CD4-positive, alpha-beta T cell treated with Interleukin-15 for 1 hour (primary cell): ENCODE measurements around the gene BMP7.

ENCODE experiments used
- DNase-seq: peaks from one replicate; pipeline ENCODE4 v3.0.0-alpha.2; 2020

BMP7 gene

DNA sequence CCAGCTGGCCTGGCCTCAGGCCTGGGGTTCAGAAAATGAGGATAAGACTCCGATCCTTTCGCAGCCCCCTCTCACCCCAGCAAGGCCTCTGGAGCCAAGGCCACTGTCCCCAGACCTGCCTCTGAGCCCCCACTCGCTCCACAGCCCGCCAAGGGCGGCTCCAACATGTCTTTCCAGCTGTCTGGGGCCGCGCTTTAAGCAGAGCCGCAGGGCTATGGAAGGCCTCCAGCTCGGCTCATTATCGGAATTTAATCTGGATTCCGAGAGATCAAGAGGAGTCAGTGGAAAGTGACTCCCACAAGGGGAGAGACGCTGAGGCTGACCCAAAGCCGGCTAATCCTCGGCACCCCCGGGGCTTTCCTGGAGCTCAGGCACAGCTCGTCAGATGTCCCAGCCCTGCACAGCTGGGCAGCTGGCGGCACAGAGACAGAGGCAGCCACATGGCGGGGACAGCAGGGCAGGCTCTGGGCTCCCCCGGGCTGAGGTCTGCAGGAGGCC, 41.8 kb downstream of the BMP7 start:
- DNase-seq = no peak

DNA sequence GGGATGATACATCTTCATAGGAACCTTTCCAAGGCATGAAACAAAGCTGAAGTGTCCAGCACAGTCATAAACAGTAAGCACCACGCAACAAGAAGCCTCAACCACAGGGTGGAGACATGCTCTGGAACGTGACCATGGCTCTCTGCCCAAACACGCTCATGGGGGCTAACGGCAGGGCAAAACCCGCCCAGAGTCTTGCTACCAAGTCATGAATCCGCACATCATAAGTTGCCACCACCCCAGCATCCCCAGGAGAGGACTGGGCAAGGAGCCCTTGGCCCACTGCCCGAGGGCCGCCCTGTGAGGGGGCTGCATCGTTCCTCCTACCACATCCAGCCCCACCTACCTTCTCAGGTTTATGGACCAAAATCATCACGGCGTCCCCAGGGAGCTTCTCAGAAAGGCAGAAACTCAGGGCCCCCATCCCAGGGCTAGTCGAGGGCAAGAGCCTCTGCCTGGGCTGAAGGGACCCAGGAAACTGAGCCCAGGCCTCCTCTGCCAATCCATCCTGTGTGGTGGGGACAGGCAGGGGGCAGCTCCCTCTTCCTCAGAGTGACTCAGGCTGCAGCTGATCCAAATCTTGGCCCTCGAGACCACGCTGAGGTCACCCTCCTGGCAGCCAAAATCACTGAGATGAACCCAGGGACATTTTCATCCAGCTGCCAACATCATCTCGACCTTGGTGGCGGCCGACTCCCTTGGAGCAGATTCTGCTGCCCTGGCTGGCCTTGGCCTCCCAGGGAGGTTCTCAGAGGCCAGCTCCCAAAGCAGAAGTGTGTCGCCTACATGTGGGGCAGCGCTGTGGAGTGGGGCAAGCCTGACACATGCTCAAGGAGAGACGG, 42.6 kb downstream of the BMP7 start:
- DNase-seq = no peak

DNA sequence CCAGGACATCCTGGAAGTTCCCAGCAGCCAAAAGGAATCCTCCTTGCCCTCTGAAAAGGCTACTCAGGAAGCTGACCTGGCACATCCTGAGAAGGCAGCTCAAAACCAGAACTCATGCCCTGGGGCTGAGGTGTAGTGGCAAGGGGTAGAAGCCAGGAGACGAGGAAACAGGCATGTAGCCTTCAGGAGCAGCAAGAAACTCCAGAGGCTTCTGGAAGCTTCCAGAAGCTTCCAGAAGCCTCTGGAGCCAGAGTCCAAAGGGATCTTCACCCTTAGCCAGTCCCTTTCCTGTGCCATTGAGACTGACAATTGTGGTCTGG, 43.9 kb downstream of the BMP7 start:
- DNase-seq = no peak

DNA sequence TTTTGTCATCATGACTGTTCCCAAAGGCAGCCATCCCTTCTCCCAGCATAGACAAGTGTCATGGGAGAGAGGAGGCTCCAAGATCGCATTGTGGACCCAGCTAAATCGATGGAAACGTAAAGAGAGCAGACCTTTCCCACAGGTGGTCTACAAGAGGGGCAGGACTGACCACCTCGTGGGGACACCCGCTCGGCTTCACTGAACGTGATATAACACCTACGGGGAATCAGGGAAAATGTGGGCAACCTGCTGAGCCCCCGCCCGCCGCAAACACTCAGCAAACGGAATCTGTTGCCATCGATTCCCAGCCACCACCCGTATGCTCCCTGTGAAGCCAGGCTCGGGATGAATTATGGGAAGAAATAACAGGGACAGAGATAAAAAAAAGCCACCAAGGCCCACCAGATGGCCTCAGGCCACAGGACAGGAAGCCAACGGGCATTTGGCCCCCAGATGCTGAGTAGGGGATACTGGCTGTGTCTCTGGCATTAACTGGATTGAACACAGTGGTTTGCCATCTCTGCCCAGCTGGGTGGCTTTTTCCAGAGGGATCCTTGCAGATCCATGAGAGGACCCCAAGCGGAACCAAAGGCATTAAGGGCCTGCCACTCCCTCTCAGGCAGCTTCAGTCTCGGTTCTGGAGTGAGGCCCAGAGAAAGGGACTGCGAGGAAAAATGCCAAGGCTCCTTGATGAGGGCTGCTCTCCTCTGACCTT, 44.4 kb downstream of the BMP7 start:
- DNase-seq = no peak

DNA sequence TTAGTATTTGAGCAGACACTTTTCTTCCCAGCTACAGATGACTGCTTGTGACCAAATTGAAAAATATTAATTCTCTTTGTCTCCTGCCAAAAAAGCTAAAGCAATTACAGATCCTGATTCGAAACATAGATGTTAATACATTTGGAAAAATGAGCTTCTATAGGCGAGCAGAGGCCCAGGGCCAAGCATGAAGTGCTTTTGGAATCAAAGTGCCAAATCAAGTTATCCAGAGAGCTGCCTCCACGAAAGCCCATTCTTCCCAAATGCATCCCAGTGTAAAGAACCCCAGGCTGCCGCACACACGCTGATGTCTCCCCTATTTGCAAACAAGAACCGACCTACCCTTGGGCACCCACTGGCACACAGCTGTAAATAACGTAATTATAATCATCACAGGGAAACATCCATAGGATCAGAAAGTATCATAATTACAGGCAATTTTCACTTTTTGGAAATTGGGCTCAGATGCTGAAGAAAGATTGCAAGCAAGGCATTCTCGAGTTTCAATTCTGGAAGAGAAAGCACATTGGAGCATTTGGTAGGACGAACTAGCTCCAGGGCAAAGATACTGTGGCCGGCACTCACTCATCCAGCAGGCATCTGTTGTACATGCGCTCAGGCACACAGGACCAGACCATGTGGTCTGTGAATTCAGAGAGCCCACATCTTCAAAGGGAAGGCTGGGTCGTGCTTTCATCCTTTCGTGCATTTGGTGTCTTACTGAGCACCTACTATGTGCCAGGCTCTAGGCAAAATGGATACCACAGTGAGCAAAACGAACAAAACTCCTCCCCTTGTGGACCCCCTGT, 45.9 kb downstream of the BMP7 start:
- no peak for DNase-seq

DNA sequence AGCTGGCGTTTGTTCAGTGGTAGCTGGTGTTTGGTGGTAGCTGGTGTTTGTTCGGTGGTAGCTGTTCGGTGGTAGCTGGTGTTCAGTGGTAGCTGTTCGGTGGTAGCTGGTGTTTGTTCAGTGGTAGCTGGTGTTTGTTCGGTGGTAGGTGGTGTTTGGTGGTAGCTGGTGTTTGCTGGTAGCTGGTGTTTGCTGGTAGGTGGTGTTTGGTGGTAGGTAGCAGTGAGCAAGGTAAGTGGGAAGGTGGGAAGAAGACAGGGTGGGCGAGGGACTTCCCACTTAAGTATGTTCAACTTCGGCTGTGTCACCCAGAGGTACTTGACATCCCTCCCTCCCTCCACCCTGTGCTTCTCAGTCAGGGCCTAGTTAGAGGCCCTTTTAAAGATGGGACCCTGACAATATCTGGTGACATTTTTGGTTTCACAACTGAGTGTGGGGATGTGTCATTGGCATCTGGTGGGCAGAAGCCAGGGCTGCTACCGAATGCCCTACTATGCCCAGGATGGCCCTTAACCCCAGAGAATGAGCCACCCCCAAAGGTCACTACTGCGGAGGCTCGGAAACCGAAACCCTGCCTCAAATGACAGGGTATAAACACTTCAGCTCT, 47.3 kb downstream of the BMP7 start:
- no peak for DNase-seq

DNA sequence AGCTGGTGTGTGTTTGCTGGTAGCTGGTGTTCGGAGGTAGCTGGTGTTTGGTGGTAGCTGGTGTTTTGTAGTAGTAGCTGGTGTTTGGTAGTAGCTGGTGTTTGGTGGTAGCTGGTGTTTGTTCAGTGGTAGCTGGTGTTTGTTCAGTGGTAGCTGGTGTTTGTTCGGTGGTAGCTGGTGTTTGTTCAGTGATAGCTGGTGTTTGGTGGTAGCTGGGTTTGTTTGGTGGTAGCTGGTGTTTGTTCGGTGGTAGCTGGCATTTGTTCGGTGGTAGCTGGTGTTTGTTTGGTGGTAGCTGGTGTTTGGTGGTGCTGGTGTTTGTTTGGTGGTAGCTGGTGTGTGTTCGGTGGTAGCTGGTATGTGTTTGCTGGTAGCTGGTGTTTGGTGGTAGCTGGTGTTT, 48.0 kb downstream of the BMP7 start:
- DNase-seq = no peak

DNA sequence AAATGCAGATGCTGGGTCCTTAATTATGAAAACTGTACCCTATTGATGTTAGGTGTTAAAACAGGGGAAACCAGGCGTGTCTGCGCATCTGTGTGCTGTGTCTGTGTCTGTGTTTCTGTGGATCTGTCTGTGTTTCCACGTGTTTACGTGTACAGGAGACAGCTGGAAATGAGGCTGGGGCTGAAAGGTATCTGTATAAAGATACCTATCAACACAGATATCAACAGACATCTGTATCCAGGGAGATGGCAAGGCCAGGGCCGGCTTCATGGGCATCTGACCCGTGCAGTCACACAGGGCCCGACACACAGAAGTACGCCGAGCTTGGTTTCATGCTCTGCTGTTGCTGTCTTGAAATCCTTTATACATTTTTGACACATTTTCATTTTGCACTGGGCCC, 48.6 kb downstream of the BMP7 start:
- DNase-seq = no peak

DNA sequence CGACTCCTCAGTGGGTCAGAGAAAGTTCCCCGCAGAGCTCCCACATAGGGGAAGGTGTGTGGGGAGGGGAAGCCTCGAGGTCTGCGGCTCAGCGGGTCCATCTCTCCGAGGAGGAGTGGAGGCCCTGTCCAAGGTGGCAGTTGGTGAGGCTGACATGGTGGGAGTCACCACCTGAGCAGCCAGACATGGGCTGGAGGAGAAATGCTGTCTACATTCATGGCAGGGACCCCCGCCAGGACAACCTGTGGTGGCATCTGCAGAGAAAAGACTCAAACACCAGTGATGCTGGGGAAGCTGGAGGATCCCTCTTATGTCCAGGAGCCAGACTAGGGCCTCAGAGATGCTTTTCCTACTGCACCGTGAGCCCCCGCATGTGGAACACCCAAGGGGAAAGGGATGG, 49.8 kb downstream of the BMP7 start:
- no peak for DNase-seq

DNA sequence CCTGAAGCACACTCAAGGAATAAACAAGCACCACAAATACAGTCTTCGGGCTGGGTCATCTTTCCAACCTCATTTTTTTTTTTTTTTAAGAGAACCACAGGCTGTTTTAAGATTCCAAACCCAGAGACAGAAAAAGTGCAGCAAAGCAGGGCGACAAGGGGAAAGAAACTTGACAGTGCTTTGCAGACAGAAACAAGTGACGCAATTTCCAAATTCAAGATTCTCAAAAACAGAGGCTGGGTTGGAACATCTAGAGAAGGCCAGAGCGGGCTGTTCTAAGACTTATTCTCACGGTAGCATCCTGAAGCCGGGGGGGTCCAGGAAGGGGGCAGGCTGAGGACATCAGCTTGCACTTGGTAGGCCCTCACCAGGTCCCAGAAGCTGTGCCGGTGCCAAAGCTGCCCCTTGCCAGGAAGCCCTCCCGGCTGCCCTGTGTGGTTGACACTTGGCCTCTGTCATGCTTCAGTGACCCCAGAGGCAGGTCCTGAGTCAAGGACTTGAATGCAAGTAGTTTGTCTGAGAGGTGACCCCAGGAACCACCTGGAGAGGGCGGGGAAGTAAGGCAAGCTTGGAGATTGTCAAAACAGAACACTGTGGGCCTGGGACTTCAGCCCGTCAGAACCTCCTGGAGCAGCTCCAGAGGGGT, 50.5 kb downstream of the BMP7 start:
- no peak for DNase-seq

DNA sequence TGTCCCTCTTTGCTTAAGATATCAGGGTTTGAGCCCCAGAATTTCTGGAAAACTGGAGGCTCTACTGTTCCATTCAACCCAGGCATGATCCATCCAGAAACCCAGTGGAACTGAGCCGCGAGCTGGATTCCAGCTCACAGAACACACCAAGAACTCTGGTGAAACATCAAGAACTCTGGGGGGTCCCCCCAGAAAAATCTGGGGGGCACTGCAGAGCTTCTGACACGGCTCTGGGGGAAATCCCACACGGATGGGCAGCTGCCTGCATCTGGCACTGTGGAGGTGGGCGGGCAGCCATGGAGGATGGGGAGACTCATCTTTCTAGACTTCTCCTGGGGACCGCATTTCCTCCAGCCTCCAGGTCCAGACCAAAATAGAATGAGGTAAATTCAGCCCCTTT, 51.0 kb downstream of the BMP7 start:
- DNase-seq = no peak

DNA sequence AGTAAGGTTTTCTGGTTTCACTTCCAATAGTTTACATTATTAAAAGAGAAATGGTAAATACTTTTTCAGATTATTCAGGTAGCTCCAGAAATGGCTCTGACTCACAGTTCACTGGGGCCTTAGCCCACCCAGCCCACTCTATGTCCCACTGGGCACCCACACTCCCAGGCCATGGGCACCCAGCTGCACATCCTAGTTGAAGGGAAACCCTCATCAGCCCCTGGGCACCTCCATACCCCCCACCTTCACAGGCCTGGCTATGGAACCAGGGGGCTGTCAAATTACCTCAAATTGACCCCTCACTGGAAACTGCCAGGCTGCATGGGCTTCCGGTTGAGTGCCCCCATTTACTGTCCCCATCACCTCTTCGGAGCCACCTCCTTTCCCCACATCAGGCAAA, 51.5 kb downstream of the BMP7 start:
- no peak for DNase-seq

DNA sequence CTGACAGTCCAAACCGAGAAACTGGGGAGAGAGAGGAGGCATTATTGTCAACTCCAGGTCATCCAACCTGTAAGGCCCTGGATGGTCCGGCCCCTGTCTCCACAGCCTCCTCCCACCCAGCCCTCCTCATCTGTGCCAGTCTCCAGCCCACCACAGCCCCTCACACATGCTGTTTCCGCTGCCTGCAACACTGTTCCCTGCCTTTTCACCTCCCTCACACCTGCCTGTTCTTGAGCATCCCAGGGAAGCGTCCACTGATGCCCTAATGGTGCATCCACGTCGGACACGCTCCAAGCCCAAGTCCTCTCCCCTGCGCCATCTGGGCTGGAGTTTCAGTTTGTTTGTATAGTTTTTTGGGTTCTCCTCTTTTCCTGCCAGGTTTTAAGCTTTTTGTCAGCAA, 52.0 kb downstream of the BMP7 start:
- no peak for DNase-seq

DNA sequence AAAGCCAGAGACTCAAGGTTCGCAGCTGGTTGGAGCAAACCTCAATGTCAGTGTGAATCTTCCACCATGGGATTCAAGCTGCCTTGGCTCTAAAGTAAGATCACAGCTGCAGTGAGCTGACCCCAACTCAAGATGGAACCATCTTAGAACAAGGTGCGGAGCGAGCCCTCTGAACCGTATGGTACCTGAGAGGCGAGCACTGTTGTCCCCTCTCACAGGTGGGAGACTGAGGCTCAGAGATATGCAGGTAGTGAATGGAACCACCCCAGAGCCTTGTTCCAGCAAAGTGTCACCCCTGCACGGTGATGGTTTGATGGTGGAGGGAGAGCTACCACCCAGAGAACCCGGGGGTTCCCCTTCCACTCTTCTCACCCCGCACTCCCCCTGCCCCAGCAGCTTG, 52.5 kb downstream of the BMP7 start:
- DNase-seq = no peak

DNA sequence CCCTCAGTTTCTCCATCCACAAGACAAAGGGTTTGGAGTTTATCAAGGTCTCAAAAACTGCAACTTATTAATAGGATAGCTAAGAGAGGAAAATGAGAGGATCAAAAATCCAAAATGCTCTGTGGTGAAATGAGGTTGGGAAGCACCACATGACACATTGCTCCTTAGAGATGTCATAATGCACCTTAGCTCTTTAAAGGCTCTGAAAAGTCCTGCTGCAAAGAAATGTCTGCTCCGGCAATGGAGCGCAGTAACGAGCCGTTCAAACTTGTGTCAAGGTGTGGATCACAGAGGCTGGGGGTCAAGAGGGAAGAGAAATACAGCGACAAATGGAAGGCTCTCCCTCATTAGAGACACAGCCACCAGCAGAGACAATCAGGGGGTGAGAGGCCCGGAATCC, 53.1 kb downstream of the BMP7 start:
- DNase-seq = no peak

DNA sequence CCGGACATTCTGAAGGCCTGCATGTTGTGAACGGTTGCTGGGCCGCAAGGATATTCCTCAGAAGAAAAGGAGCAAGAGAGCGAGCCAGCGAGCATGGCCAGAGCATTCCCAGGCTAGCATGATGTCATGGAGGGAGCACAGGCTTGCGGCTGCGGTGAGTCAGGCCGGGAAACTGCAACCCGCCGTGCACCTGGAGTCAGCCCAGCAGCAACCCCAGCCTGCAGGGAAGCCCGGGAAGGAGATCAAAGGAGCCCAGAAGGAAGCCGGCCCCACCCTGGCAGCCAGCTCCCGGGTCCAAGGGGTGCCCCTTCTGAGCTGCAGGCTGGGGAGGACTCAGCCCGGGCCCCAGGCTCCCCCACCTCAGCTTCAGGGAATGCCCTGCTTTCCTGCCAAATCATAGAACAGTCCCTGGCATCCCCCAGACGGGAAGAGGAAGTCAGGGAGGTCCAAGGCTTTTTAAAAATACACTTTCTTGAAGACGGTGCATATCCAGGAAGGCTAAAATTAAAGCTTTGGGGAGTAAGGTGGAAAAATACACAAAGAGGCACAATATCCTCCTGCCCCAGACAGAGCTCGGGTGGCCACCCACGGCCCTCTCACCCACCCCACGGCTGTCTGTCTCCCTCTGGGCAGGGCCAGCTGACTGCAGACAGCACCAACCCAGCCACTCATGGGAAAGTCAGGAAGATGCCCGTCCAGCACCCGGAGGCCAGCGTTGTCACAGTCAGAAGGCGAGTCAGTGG, 53.7 kb downstream of the BMP7 start:
- DNase-seq = no peak

DNA sequence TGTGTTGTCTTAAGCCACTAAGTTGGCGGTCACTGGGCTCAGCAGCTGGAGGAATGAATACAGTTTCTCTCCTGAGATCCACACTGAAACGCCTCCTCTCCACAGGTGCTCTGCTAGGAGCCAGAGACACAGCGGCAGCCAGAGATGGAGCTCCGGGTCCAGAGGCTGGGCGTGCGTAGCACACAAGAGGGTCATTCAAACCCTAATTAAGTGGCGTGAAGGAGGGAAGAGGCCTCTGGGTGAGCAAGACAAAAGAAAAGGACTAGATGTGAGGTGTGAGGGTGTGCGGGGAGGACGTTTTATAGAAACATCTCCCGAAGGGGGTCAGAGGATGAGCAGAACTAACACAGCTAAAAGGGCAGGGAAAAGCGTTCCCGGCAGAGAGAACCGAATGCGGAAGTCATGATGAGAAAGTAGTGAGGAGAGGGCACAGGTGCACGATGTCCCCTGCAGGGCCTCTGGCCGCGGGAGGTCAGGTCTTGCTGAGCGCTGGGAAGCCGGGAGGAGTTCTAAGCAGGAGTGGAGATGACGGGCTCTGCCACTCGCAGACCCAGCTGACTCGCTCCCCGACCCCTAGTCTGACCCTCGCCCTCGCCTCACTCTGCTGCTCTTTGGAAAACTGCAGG, 54.4 kb downstream of the BMP7 start:
- DNase-seq = no peak

DNA sequence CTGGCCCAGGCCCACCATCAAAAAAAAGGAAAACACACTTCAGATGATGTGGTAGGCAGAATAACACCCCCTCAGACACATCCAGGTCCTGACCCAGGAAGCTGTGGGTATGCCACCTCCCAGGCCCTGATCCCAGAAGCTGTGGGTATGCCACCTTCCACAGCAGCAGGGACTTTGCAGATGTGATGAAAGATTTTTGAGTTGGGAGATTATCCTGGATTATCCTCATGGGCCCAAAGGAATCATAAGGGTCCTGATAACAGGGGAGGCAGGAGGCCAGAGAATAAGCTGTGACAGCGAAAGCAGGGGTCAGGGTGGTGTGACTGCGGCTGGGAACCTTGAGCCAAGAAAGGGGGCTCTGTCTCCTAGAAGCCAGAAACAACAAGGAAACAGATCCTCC, 55.0 kb downstream of the BMP7 start:
- no peak for DNase-seq

DNA sequence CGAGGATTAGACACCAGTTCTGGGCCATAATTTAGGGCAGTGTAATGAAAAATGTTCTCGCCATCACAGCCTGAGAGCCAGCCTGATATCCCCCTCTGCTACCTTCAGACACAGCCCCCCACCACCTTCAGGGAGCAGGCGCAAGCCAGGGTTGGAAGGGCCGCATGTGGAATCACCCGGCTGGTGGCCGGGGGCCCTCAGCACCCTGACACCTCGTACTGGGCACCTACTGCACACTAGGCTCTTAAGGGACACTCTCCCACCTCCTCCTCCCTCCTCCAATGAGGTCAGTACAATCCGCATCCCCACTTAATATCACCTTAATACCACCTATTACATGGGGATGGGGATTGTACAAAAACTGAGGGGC, 55.5 kb downstream of the BMP7 start:
- no peak for DNase-seq

DNA sequence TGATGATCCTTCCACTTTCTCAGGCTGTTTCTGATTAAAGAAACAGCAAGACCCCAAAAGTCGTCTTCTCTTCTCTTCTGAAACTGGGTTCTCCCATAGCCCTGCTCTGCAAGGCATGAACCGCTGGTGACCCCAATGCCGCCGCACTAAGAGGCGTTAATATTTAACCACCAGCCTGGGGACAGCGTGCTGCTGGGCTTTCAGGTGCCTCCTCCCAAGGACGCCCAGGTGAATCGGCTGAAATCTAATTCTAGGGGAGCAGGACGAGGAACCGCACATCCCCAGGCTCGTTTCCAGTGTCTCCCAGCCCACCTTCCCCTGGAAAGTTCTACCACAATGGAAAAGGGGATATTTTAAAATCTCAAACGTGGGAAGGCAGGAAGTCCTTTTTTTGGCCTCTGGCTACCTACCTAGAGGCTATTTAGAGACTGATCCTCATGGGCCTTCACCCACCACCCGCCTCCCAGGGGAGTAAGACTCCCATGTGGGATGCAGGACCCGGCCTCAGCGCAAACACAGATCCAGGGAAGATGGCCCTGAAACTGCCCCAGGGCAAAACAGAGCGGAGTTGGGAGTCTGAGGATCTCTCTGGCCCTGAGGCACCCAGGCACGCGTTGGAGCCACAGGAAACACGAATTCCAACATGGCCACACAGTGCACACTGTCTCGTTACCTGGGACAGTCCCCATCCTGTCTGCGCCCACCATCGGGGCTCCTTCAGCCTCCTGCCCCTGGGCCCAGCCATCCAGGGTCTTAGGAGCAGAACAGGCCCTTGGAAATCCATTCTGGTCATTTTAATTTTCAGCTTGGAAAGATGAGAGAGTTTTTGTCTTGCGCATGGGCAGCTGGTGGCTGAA, 56.2 kb downstream of the BMP7 start:
- DNase-seq = no peak

DNA sequence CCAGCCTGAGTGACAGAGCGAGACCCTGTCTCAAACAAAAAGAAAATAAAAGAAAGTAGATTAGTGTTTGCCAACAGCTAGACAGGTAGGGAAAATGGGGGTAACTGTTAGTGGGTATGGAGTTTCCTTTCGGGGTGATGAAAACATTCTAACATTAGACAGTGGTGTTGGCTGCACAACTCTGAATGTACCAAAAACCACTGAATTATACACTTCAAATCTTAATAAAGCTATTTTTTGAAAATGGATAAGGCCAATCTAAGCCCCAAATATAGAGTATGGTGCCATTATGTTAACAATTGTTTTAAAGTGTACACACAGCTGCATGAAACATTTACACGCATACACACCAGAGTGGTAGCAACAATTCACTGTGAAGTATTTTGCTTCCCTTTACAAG, 57.0 kb downstream of the BMP7 start:
- no peak for DNase-seq
